ENCODE data around the gene GABRB3. TPM values are rescaled to one million over a fixed set of nuclear protein-coding genes. Genes with fewer than 3 reads are reported as not detected.

The GABRB3 gene
- total and polyA plus RNA-seq, 2 of the 8 experiments (the other 6 are each of a cell fraction or from before 2014, with no cell fraction given): 98.8 to 163 TPM

DNA sequence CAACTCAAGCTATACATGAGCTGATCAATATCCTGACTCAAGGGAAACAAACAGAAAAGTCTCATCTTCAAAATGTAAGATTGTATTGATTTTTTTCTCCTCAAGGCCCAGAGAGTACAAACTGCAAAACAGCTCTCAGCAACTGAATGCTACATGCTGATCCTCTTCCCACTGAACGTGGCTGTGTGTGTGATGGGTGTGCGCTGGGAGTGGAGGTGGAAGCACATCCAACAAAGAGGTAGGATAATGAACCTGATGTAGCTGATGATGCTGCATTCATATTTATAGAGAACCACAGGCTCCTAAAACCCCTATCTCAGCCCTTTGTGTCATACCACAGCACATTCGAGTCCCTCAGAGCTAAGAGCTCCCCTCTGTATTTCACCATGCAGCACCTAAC, 56.8 kb downstream of the GABRB3 start:
- no peak overlapping the region; the same call in 1 of the 2 replicates for H2BK5ac ChIP-seq (ENCODE audit: low read depth, low read length)
- no peak for FAIRE-seq
- POLR2A ChIA-PET (ENCODE audit: partially characterized antibody): interaction anchor here (0.6 kb wide), 1 partner anchor 95 kb away, joined by 3 read pairs; no protein-coding TSS in a partner anchor

More for the DNA sequence above, 56.8 kb downstream of the GABRB3 start:
- WGBS, 2 experiments (ENCODE audit: extremely low coverage in 1 of 2, insufficient coverage in 1 of 2, insufficient read length in 1 of 2, insufficient replicate concordance in 2 of 2, low coverage in 1 of 2, low lambda C conversion rate in 2 of 2, missing lambda C conversion rate in 1 of 2): 78% methylated on average over 3 of the region's 3 CpGs; no CpG with 5 or more reads in 1 of the 2 experiments
- TF ChIP-seq, protein P1, sequence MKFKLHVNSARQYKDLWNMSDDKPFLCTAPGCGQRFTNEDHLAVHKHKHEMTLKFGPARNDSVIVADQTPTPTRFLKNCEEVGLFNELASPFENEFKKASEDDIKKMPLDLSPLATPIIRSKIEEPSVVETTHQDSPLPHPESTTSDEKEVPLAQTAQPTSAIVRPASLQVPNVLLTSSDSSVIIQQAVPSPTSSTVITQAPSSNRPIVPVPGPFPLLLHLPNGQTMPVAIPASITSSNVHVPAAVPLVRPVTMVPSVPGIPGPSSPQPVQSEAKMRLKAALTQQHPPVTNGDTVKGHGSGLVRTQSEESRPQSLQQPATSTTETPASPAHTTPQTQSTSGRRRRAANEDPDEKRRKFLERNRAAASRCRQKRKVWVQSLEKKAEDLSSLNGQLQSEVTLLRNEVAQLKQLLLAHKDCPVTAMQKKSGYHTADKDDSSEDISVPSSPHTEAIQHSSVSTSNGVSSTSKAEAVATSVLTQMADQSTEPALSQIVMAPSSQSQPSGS (IDR thresholded peaks at IDR 0.05; ENCODE audit: low read length): no peak
- TF ChIP-seq MAFK (IDR thresholded peaks at IDR 0.05; ENCODE audit: low read depth, low read length) (no peak), ASH2L (IDR thresholded peaks at IDR 0.05; ENCODE audit: low read length) (no peak), SP1 (IDR thresholded peaks at IDR 0.05; ENCODE audit: low read depth, low read length) (no peak), SP4 (IDR thresholded peaks at IDR 0.05; ENCODE audit: low read length) (no peak), FOSL1 (IDR thresholded peaks at IDR 0.05; ENCODE audit: insufficient read depth, low read depth, low read length) (no peak), SIX5 (IDR thresholded peaks at IDR 0.05; ENCODE audit: low read depth, low read length) (no peak), RNF2 (IDR thresholded peaks at IDR 0.05; ENCODE audit: borderline replicate concordance, low read depth, low read length, missing control alignments, poor library complexity, severe bottlenecking) (no peak)
- no peak overlapping the region for H4K91ac ChIP-seq (replicated peaks; ENCODE audit: insufficient read length, low read length)
- H3K27me3 ChIP-seq (replicated peaks in 1 of 4; ENCODE audit: control insufficient read depth in 3 of 4, extremely low read depth in 1 of 4, insufficient read depth in 3 of 4, low read length in 3 of 4): no peaks in the 10 kb centered on the region
- no peak overlapping the region for H3K56ac ChIP-seq (replicated peaks; ENCODE audit: insufficient read length, low read depth, low read length)
- no peak overlapping the region for H3K27ac ChIP-seq (ENCODE audit: low read depth, low read length)
- H3K23ac ChIP-seq (ENCODE audit: insufficient read length): no peak overlapping the region
- no peaks in the 10 kb centered on the region; the same call in 1 of the 2 replicates for H3K23me2 ChIP-seq (ENCODE audit: low read depth, low read length)
- peak overlapping the region; percentile 43; the same call in 1 of the 2 replicates for H2AK5ac ChIP-seq (ENCODE audit: low read depth, low read length)
- peak overlapping the region; percentile 66; the same call in 1 of the 2 replicates for H2BK15ac ChIP-seq (ENCODE audit: low read length)
- no peak overlapping the region for H2BK20ac ChIP-seq (ENCODE audit: low read length)
- H4K20me1 ChIP-seq (replicated peaks in 1 of 2; ENCODE audit: control insufficient read depth in 1 of 2, insufficient read depth in 2 of 2, low read length in 2 of 2): peaks cover 2 to 3% of the 10 kb centered on the region in 2 experiments
- peaks cover 23% of the 10 kb centered on the region for H3K79me1 ChIP-seq (ENCODE audit: low read depth, low read length)
- peaks cover 10 to 84% of the 10 kb centered on the region in 2 experiments; a peak in 3 of 4 replicates for H3K79me2 ChIP-seq (ENCODE audit: control insufficient read depth in 1 of 2, insufficient read depth in 2 of 2, low read length in 2 of 2)
- H3K9me3 ChIP-seq (ENCODE audit: insufficient read depth in 2 of 2, low read depth in 1 of 2, low read length in 1 of 2): no peaks in the 10 kb centered on the region
- H3K4me2 ChIP-seq (ENCODE audit: insufficient read depth in 1 of 2, low read depth in 2 of 2, low read length in 2 of 2): no peak overlapping the region
- peaks cover 14 to 32% (median 27%) of the 10 kb centered on the region in 4 experiments for H3K4me1 ChIP-seq (replicated peaks in 1 of 4; ENCODE audit: control insufficient read depth in 3 of 4, insufficient read depth in 4 of 4, low read length in 3 of 4)
- H2BK12ac ChIP-seq (ENCODE audit: low read depth, low read length): no peak overlapping the region
- CTCF ChIA-PET (ENCODE audit: partially characterized antibody): interaction anchor here (0.8 to 3.3 kb wide), 4 partner anchors 13 to 50 kb away, joined by 3 to 7 read pairs (median 4); no protein-coding TSS in a partner anchor
- H3K36me3 ChIP-seq (ENCODE audit: control insufficient read depth in 2 of 4, insufficient read depth in 4 of 4, low read length in 3 of 4): no peaks in the 10 kb centered on the region
- no peak overlapping the region for H4K8ac ChIP-seq (ENCODE audit: extremely low read depth, insufficient read depth, low read length)
- no peak overlapping the region for H3K4me3 ChIP-seq (ENCODE audit: extremely low read depth in 1 of 4, insufficient read depth in 2 of 4, low read depth in 3 of 4, low read length in 4 of 4)
- no peak for DNase-seq (ENCODE audit: low read depth in 1 of 2, low spot score in 2 of 2)
- 0 out of 2 replicates have a peak overlapping the region, but pooled peaks have one; percentile 0 for H3K18ac ChIP-seq (ENCODE audit: extremely low read depth, low read length)
- no peak overlapping the region for H2BK120ac ChIP-seq (replicated peaks; ENCODE audit: low read depth, low read length)
- no peak overlapping the region for H3K9ac ChIP-seq (replicated peaks in 1 of 4; ENCODE audit: extremely low read depth in 1 of 4, low read depth in 3 of 4, low read length in 3 of 4)
- H4K5ac ChIP-seq (ENCODE audit: insufficient read length, low read depth, low read length): no peak overlapping the region
- peak overlapping the region; percentile 12 for H3K4ac ChIP-seq (replicated peaks; ENCODE audit: insufficient read length, low read depth, low read length)
- no peak overlapping the region for H3K14ac ChIP-seq (ENCODE audit: insufficient read length)
- no peak overlapping the region for H2AFZ ChIP-seq (ENCODE audit: low read length)

All from H1 (cell line).